ENCODE data around the gene MSH3.

- TF ChIP-seq CTCF (IDR thresholded peaks at IDR 0.05) (no peak), POLR2A (IDR thresholded peaks at IDR 0.05) (no peak)
Measured at GRCh38 chr5:80798633-80799032, 144.2 kb downstream of the MSH3 start.

Data from testis (tissue), 2 donors.